HCT116 (cell line): Measurements from ENCODE around the gene PRPF8. TPM values are rescaled to one million over a fixed set of nuclear protein-coding genes. Genes with fewer than 3 reads are reported as not detected.

Experiments used
- ATAC-seq: fragments of 200-7000 bp; cut with Tn5 transposase; 2 replicates; pipeline ENCODE4 v1.9.1; 2020; ENCODE audit warnings: mild to moderate bottlenecking, moderate library complexity
- BruUV-seq: library from RNA; stranded (reverse); fragments of 400-500 nt; replicated peaks from 2 replicates; lab custom pipeline; 2021; lab: Mats Ljungman, UMichigan
- CTCF ChIA-PET: fragments of 300-600 bp; sonication (Branson Sonifier 250); formaldehyde crosslinking; loops from one replicate; lab custom pipeline; 2021; ENCODE audit warnings: antibody characterized with exemption; lab: Charles Lee
- POLR2A ChIA-PET: fragments of 300-600, 350-600 bp; sonication (Branson Sonifier 250); formaldehyde crosslinking; loops from one replicate; lab custom pipeline; 2021; ENCODE audit warnings: antibody characterized with exemption; lab: Charles Lee
- RAD21 ChIA-PET, 2 experiments: fragments of 300-600 bp; sonication (Branson Sonifier 250); formaldehyde crosslinking; loops; one replicate each; lab custom pipeline; 2023; ENCODE audit warnings: low total read pairs in 2 of 2; ENCODE audit not compliant: uncharacterized antibody in 2 of 2, unreplicated experiment in 2 of 2, low non-redundant PET in 1 of 2; lab: Charles Lee
- DNase-seq: peaks from one replicate; pipeline ENCODE4 v3.0.0-alpha.2; 2010; ENCODE audit warnings: low read depth, low spot score
- H2AFZ ChIP-seq: fragments of 200-600 bp; shearing (Covaris generic), sonication (generic); 2 replicates; pipeline ENCODE4 v1.6.1; 2017; ENCODE audit warnings: low read depth, mixed run types, mixed read lengths, antibody characterized with exemption, low read length; ENCODE audit not compliant: poor library complexity, severe bottlenecking
- H3K27ac ChIP-seq: 2 replicates; pipeline ENCODE4 v1.5.1; 2012; ENCODE audit warnings: low read depth, low read length
- H3K27me3 ChIP-seq: fragments of 200-600 bp; sonication (generic); 2 replicates; pipeline ENCODE4 v1.6.1; 2016; ENCODE audit warnings: mixed run types, low read length, mixed read lengths; ENCODE audit not compliant: insufficient read depth
- H3K36me3 ChIP-seq, 2 experiments: fragments of 200-500 bp in 1 of 2; fragments of 200-600 bp in 1 of 2; sonication (Bioruptor generic) in 1 of 2; sonication (generic) in 1 of 2; 2 replicates each; pipeline versions ENCODE4 v1.5.1 to v1.6.1; 2014 to 2016; ENCODE audit warnings: low read length in 2 of 2, inconsistent platforms in 1 of 2, mixed read lengths in 1 of 2, mixed run types in 1 of 2; ENCODE audit not compliant: insufficient read depth in 2 of 2, control insufficient read depth in 1 of 2
- H3K4me1 ChIP-seq, 2 experiments: fragments of 200-600 bp in 1 of 2; sonication (generic) in 1 of 2; 2 replicates each; pipeline versions ENCODE4 v1.5.1 to v1.6.1; 2012 to 2017; ENCODE audit warnings: low read length in 2 of 2, inconsistent platforms in 1 of 2, mild to moderate bottlenecking in 1 of 2, mixed read lengths in 1 of 2, mixed run types in 1 of 2, moderate library complexity in 1 of 2; ENCODE audit not compliant: insufficient read depth in 2 of 2, control insufficient read depth in 1 of 2
- H3K4me2 ChIP-seq: fragments of 200-600 bp; sonication (generic); 2 replicates; pipeline ENCODE4 v1.6.1; 2017; ENCODE audit warnings: mixed run types, low read length, mixed read lengths
- H3K4me3 ChIP-seq, 2 experiments: fragments of 200-600 bp in 1 of 2; sonication (generic) in 1 of 2; replicated peaks in 1 of 2; 2 replicates each; pipeline ENCODE4 v1.5.1; 2011 to 2016; ENCODE audit warnings: low read length in 2 of 2, control low read depth in 1 of 2, low read depth in 1 of 2, mild to moderate bottlenecking in 1 of 2, mixed read lengths in 1 of 2, mixed run types in 1 of 2
- H3K79me2 ChIP-seq: fragments of 200-600 bp; sonication (generic); 2 replicates; pipeline ENCODE4 v1.6.1; 2017; ENCODE audit warnings: mild to moderate bottlenecking, mixed run types, low read length, moderate library complexity, mixed read lengths; ENCODE audit not compliant: insufficient read depth
- H3K9ac ChIP-seq: fragments of 200-600 bp; sonication (generic); 2 replicates; pipeline ENCODE4 v1.6.1; 2016; ENCODE audit warnings: low read length, mixed read lengths
- H3K9me2 ChIP-seq: fragments of 200-600 bp; sonication (generic), shearing (Covaris generic); 2 replicates; pipeline ENCODE4 v1.6.1; 2017; ENCODE audit warnings: mixed run types, mild to moderate bottlenecking, moderate library complexity; ENCODE audit not compliant: insufficient read depth
- H3K9me3 ChIP-seq, 2 experiments: fragments of 200-500 bp in 1 of 2; fragments of 200-600 bp in 1 of 2; sonication (Bioruptor generic) in 1 of 2; sonication (generic) in 1 of 2; 2 replicates each; pipeline ENCODE4 v1.6.1; 2014 to 2017; ENCODE audit warnings: low read length in 2 of 2, mixed read lengths in 2 of 2, inconsistent platforms in 1 of 2, low read depth in 1 of 2, mild to moderate bottlenecking in 1 of 2, mixed run types in 1 of 2, moderate library complexity in 1 of 2; ENCODE audit not compliant: control insufficient read depth in 1 of 2, insufficient read depth in 1 of 2
- H4K20me1 ChIP-seq: fragments of 200-600 bp; sonication (generic), shearing (Covaris generic); 2 replicates; pipeline ENCODE4 v1.6.1; 2017; ENCODE audit warnings: mixed run types, mild to moderate bottlenecking, moderate library complexity; ENCODE audit not compliant: insufficient read depth
- CBX3 ChIP-seq: IDR thresholded peaks from 2 replicates; pipeline ENCODE4 v1.6.1; 2012; ENCODE audit warnings: low read depth
- CEBPB ChIP-seq: IDR thresholded peaks from 2 replicates; pipeline ENCODE4 v1.6.1; 2012; ENCODE audit warnings: low read depth
- EGR1 ChIP-seq: IDR thresholded peaks from 2 replicates; pipeline ENCODE4 v1.6.1; 2012; ENCODE audit warnings: low read depth
- ELF1 ChIP-seq: IDR thresholded peaks from 2 replicates; pipeline ENCODE4 v1.6.1; 2012; ENCODE audit warnings: low read depth, borderline replicate concordance
- EZH2 ChIP-seq: fragments of 200-600 bp; sonication (generic); IDR thresholded peaks from 2 replicates; pipeline ENCODE4 v1.6.1; 2017; ENCODE audit warnings: antibody characterized with exemption, mixed run types
- EZH2phosphoT487 ChIP-seq: fragments of 200-600 bp; IDR thresholded peaks from 2 replicates; pipeline ENCODE4 v1.6.1; 2018; ENCODE audit warnings: antibody characterized with exemption, borderline replicate concordance
- FOSL1 ChIP-seq: IDR thresholded peaks from 2 replicates; pipeline ENCODE4 v1.6.1; 2012; ENCODE audit warnings: low read depth
- JUND ChIP-seq: IDR thresholded peaks from 2 replicates; pipeline ENCODE4 v1.6.1; 2012
- POLR2AphosphoS5 ChIP-seq: IDR thresholded peaks from 2 replicates; pipeline ENCODE4 v1.6.1; 2011; ENCODE audit warnings: mild to moderate bottlenecking, low read depth, low read length, moderate library complexity
- SRF ChIP-seq: IDR thresholded peaks from 2 replicates; pipeline ENCODE4 v1.6.1; 2012; ENCODE audit warnings: low read depth
- YY1 ChIP-seq: IDR thresholded peaks from 2 replicates; pipeline ENCODE4 v1.6.1; 2011; ENCODE audit warnings: low read length, low read depth, moderate library complexity, mild to moderate bottlenecking; ENCODE audit not compliant: insufficient replicate concordance; ENCODE audit errors: extremely low read depth
- ZFX ChIP-seq: fragments of 450-650 bp; IDR thresholded peaks from 2 replicates; pipeline ENCODE4 v1.6.1; 2017
- ZNF274 ChIP-seq: fragments of 200-500 bp; sonication (Bioruptor generic); IDR thresholded peaks from 2 replicates; pipeline ENCODE4 v1.6.1; 2014; ENCODE audit warnings: mild to moderate bottlenecking, low read depth, low read length, inconsistent platforms
- intact Hi-C: fragments of 100-400 bp; cut with micrococcal nuclease; formaldehyde crosslinking; loops from 2 replicates; pipeline ENCODE4 v1.10.0; 2022
- total RNA-seq: library from RNA; stranded (reverse); gene quantifications from one replicate; pipeline ENCODE4 v1.2.1, GENCODE V29; 2021; ENCODE audit not compliant: unreplicated experiment
- TF ChIP-seq, protein P1 (sequence below): IDR thresholded peaks from 2 replicates; pipeline ENCODE4 v1.6.1; 2011; ENCODE audit warnings: mild to moderate bottlenecking, low read length, moderate library complexity; ENCODE audit not compliant: insufficient replicate concordance; ENCODE audit errors: extremely low read depth
- TF ChIP-seq, protein P2 (sequence below): IDR thresholded peaks from 2 replicates; pipeline ENCODE4 v1.6.1; 2012
- TF ChIP-seq, protein P3 (sequence below): IDR thresholded peaks from 2 replicates; pipeline ENCODE4 v1.6.1; 2012
- TF ChIP-seq, protein P4 (sequence below): IDR thresholded peaks from 2 replicates; pipeline ENCODE4 v1.6.1; 2012; ENCODE audit warnings: low read depth

The PRPF8 gene
- total RNA-seq, 1 experiment from 2014 or later = 386 TPM

DNA sequence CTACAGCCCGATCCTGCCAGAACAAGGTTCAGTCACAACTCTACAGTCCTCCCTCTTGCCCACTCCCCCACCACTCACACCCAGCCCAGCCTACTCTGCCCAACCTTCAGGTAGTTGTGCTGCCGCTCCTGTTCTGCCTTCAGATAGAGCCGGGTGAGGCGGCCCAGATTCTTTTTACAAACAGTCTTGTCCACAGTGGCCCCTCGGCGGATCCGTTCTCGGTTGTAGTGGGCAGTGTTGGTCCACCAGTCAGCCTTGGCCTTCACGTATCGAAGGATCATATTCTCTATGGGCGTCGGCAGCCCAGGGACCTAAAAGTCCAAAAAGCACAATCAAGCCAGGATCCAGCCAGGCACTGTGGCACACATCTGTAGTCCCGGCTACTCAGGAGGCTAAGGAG is 8.3 kb downstream of the PRPF8 start:
- H3K9ac ChIP-seq = no peak overlapping the region
- H3K27me3 ChIP-seq = no peaks in the 10 kb centered on the region
- no peaks in the 10 kb centered on the region for H3K4me1 ChIP-seq
- ChIA-PET POLR2A (no interaction called here), RAD21 (no interaction called here), CTCF (no interaction called here)
- DNase-seq (no peak), ATAC-seq (no peak)
- no peaks in the 10 kb centered on the region for H4K20me1 ChIP-seq
- intact Hi-C loops = no loop called here
- H3K9me2 ChIP-seq = no peaks in the 10 kb centered on the region
- no peaks in the 10 kb centered on the region for H3K9me3 ChIP-seq
- BruUV-seq = no TSS peak
- H2AFZ ChIP-seq = no peak overlapping the region
- no peak overlapping the region for H3K4me3 ChIP-seq
- peaks cover 44% of the 10 kb centered on the region for H3K79me2 ChIP-seq
- TF ChIP-seq EGR1 (no peak), EZH2 (no peak), FOSL1 (no peak), CBX3 (no peak), EZH2phosphoT487 (no peak), POLR2AphosphoS5 (no peak), CEBPB (no peak), JUND (no peak), ELF1 (no peak), ZFX (no peak), ZNF274 (no peak), YY1 (no peak), SRF (no peak)
- TF ChIP-seq, protein P1, sequence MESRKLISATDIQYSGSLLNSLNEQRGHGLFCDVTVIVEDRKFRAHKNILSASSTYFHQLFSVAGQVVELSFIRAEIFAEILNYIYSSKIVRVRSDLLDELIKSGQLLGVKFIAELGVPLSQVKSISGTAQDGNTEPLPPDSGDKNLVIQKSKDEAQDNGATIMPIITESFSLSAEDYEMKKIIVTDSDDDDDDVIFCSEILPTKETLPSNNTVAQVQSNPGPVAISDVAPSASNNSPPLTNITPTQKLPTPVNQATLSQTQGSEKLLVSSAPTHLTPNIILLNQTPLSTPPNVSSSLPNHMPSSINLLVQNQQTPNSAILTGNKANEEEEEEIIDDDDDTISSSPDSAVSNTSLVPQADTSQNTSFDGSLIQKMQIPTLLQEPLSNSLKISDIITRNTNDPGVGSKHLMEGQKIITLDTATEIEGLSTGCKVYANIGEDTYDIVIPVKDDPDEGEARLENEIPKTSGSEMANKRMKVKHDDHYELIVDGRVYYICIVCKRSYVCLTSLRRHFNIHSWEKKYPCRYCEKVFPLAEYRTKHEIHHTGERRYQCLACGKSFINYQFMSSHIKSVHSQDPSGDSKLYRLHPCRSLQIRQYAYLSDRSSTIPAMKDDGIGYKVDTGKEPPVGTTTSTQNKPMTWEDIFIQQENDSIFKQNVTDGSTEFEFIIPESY = no peak
- TF ChIP-seq, protein P2, sequence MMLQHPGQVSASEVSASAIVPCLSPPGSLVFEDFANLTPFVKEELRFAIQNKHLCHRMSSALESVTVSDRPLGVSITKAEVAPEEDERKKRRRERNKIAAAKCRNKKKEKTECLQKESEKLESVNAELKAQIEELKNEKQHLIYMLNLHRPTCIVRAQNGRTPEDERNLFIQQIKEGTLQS = no peak
- TF ChIP-seq, protein P3, sequence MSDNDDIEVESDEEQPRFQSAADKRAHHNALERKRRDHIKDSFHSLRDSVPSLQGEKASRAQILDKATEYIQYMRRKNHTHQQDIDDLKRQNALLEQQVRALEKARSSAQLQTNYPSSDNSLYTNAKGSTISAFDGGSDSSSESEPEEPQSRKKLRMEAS = no peak
- TF ChIP-seq, protein P4, sequence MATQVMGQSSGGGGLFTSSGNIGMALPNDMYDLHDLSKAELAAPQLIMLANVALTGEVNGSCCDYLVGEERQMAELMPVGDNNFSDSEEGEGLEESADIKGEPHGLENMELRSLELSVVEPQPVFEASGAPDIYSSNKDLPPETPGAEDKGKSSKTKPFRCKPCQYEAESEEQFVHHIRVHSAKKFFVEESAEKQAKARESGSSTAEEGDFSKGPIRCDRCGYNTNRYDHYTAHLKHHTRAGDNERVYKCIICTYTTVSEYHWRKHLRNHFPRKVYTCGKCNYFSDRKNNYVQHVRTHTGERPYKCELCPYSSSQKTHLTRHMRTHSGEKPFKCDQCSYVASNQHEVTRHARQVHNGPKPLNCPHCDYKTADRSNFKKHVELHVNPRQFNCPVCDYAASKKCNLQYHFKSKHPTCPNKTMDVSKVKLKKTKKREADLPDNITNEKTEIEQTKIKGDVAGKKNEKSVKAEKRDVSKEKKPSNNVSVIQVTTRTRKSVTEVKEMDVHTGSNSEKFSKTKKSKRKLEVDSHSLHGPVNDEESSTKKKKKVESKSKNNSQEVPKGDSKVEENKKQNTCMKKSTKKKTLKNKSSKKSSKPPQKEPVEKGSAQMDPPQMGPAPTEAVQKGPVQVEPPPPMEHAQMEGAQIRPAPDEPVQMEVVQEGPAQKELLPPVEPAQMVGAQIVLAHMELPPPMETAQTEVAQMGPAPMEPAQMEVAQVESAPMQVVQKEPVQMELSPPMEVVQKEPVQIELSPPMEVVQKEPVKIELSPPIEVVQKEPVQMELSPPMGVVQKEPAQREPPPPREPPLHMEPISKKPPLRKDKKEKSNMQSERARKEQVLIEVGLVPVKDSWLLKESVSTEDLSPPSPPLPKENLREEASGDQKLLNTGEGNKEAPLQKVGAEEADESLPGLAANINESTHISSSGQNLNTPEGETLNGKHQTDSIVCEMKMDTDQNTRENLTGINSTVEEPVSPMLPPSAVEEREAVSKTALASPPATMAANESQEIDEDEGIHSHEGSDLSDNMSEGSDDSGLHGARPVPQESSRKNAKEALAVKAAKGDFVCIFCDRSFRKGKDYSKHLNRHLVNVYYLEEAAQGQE = no peak
- no peak overlapping the region for H3K27ac ChIP-seq
- H3K36me3 ChIP-seq = peaks cover 74 to 92% of the 10 kb centered on the region in 2 experiments
- H3K4me2 ChIP-seq = no peak overlapping the region
